HepG2 (cell line): ENCODE results near the gene NUTF2. TPM values are rescaled to one million over a fixed set of nuclear protein-coding genes. Genes with fewer than 3 reads are reported as not detected.

Source experiments
- ASH2L ChIP-seq: fragments of 300-600, 200-600 bp; sonication (generic); IDR thresholded peaks from 2 replicates; pipeline ENCODE4 v1.7.0; 2017; ENCODE audit warnings: low read depth, mild to moderate bottlenecking, moderate library complexity, mixed read lengths, low read length; ENCODE audit not compliant: insufficient read length
- DPF2 ChIP-seq: sonication (generic); formaldehyde crosslinking; IDR thresholded peaks from 2 replicates; pipeline ENCODE4 v1.4.0; 2020; ENCODE audit warnings: mild to moderate bottlenecking, low read depth, missing genetic modification reagents, borderline replicate concordance
- GFI1 ChIP-seq: sonication (generic); formaldehyde crosslinking; IDR thresholded peaks from 2 replicates; pipeline ENCODE4 v1.5.0; 2020; ENCODE audit warnings: missing genetic modification reagents, mild to moderate bottlenecking, borderline replicate concordance
- HIVEP1 ChIP-seq: sonication (generic); formaldehyde crosslinking; IDR thresholded peaks from 2 replicates; pipeline ENCODE4 v1.4.0; 2020; ENCODE audit warnings: mild to moderate bottlenecking, missing genetic modification reagents
- KLF11 ChIP-seq: IDR thresholded peaks from 2 replicates; pipeline ENCODE4 v1.6.1; 2016; ENCODE audit warnings: missing compliant biosample characterization
- MAX ChIP-seq: IDR thresholded peaks from 2 replicates; pipeline ENCODE4 v1.6.1; 2012; ENCODE audit warnings: inconsistent platforms
- NFKB2 ChIP-seq: sonication (generic); formaldehyde crosslinking; IDR thresholded peaks from 2 replicates; pipeline ENCODE4 v1.4.0; 2020; ENCODE audit warnings: missing genetic modification reagents, borderline replicate concordance
- PBX2 ChIP-seq: IDR thresholded peaks from 2 replicates; pipeline ENCODE4 v1.6.1; 2016; ENCODE audit warnings: control low read depth
- PRMT3 ChIP-seq: sonication (generic); formaldehyde crosslinking; IDR thresholded peaks from 2 replicates; pipeline ENCODE4 v1.8.1; 2022; ENCODE audit warnings: low read depth, mild to moderate bottlenecking, moderate library complexity, missing genetic modification reagents, borderline replicate concordance
- RARA ChIP-seq: IDR thresholded peaks from 2 replicates; pipeline ENCODE4 v1.6.1; 2016; ENCODE audit warnings: missing genetic modification reagents, missing compliant biosample characterization
- RCOR2 ChIP-seq: IDR thresholded peaks from 2 replicates; pipeline ENCODE4 v1.6.1; 2016; ENCODE audit warnings: missing biosample characterization, missing genetic modification reagents
- RELA ChIP-seq: sonication (generic); formaldehyde crosslinking; IDR thresholded peaks from 2 replicates; pipeline ENCODE4 v1.4.0; 2020; ENCODE audit warnings: missing genetic modification reagents
- RFX1 ChIP-seq: fragments of 450-650 bp; IDR thresholded peaks from 2 replicates; pipeline ENCODE4 v1.6.1; 2017
- TAF15 ChIP-seq: fragments of 200-400 bp; formaldehyde crosslinking; IDR thresholded peaks from one replicate; pipeline ENCODE4 v1.6.1; 2018; ENCODE audit warnings: mild to moderate bottlenecking, low read depth, low read length; ENCODE audit not compliant: poor library complexity, severe bottlenecking
- TCF12 ChIP-seq, 2 experiments: fragments of 450-650 bp in 1 of 2; sonication (generic) in 1 of 2; formaldehyde crosslinking in 1 of 2; IDR thresholded peaks; 2 replicates each; pipeline versions ENCODE4 v1.6.1 to v1.8.0; 2017 to 2022; ENCODE audit warnings: antibody characterized with exemption in 1 of 2, mild to moderate bottlenecking in 1 of 2, missing genetic modification reagents in 1 of 2, moderate library complexity in 1 of 2
- YEATS2 ChIP-seq: sonication (generic); formaldehyde crosslinking; IDR thresholded peaks from 2 replicates; pipeline ENCODE4 v1.4.0; 2020; ENCODE audit warnings: missing genetic modification reagents, borderline replicate concordance
- ZFP41 ChIP-seq: sonication (generic); formaldehyde crosslinking; IDR thresholded peaks from 2 replicates; pipeline ENCODE4 v1.4.0; 2020; ENCODE audit warnings: mild to moderate bottlenecking, missing genetic modification reagents, borderline replicate concordance
- ZNF12 ChIP-seq: sonication (generic); formaldehyde crosslinking; IDR thresholded peaks from 2 replicates; pipeline ENCODE4 v1.5.0; 2020; ENCODE audit warnings: missing genetic modification reagents
- ZNF207 ChIP-seq: fragments of 450-650 bp; IDR thresholded peaks from 2 replicates; pipeline ENCODE4 v1.6.1; 2016; ENCODE audit warnings: antibody characterized with exemption, borderline replicate concordance
- ZNF251 ChIP-seq: sonication (generic); formaldehyde crosslinking; IDR thresholded peaks from 2 replicates; pipeline ENCODE4 v1.9.0; 2021; ENCODE audit warnings: mild to moderate bottlenecking, missing genetic modification reagents
- ZNF274 ChIP-seq: sonication (generic); formaldehyde crosslinking; IDR thresholded peaks from 2 replicates; pipeline ENCODE4 v1.5.1; 2020; ENCODE audit warnings: mild to moderate bottlenecking, missing genetic modification reagents
- ZNF547 ChIP-seq: sonication (generic); formaldehyde crosslinking; IDR thresholded peaks from 2 replicates; pipeline ENCODE4 v1.5.1; 2020; ENCODE audit warnings: mild to moderate bottlenecking, missing genetic modification reagents
- ZNF562 ChIP-seq: sonication (generic); formaldehyde crosslinking; IDR thresholded peaks from 2 replicates; pipeline ENCODE4 v1.8.0; 2022; ENCODE audit warnings: missing genetic modification reagents, borderline replicate concordance
- ZNF639 ChIP-seq: conservative IDR thresholded peaks from 2 replicates; pipeline ENCODE4 v1.6.1; 2018; ENCODE audit warnings: missing genetic modification reagents
- ZNF704 ChIP-seq: sonication (generic); formaldehyde crosslinking; IDR thresholded peaks from 2 replicates; pipeline ENCODE4 v1.8.1; 2023; ENCODE audit warnings: mild to moderate bottlenecking, inconsistent platforms, moderate library complexity, missing genetic modification reagents, borderline replicate concordance
- ZNF761 ChIP-seq: sonication (generic); formaldehyde crosslinking; conservative IDR thresholded peaks from 2 replicates; pipeline ENCODE4 v1.4.0; 2020; ENCODE audit warnings: mild to moderate bottlenecking, missing genetic modification reagents
- ZNF781 ChIP-seq: sonication (generic); formaldehyde crosslinking; IDR thresholded peaks from 2 replicates; pipeline ENCODE4 v1.5.1; 2020; ENCODE audit warnings: borderline replicate concordance, mild to moderate bottlenecking, missing genetic modification reagents; ENCODE audit errors: not compliant biosample characterization
- polyA plus RNA-seq, 8 experiments: library from polyadenylated mRNA; depleted of rRNA in 3 of 8; stranded (reverse) in 7 of 8; unstranded in 1 of 8; fragments of >200 nt; fragmentation: Illumina TruSeq in 4 of 8; extraction: Trizol in 4 of 8; gene quantifications; 2 replicates each; pipeline versions ENCODE4 v1.2.1 to v1.2.3, GENCODE V29; 2011 to 2016; ENCODE audit warnings: low read depth in 4 of 8, missing spikeins in 1 of 8, mixed read lengths in 1 of 8; ENCODE audit not compliant: insufficient read depth in 1 of 8
- total RNA-seq, 5 experiments: library from RNA; depleted of rRNA; stranded (reverse); fragments of >200 nt; fragmentation: Illumina TruSeq; extraction: Trizol; gene quantifications; 2 replicates each; pipeline ENCODE4 v1.2.3, GENCODE V29; 2016; ENCODE audit warnings: low read depth in 1 of 5

Gene NUTF2
- total and polyA plus RNA-seq, 2 of the 13 experiments (the other 11 are each of a cell fraction or from before 2014, with no cell fraction given), result 168 to 214 TPM

GRCh38 chr16:67872631-67873434 lies 26.1 kb downstream of the NUTF2 start, which contains the start of gene EDC4 (continued):
- TF ChIP-seq HIVEP1 (CRISPR knock-in tag) (no peak), RARA (CRISPR knock-in tag) (peak; percentile 55; the same call in 1 of the 2 replicates), DPF2 (CRISPR knock-in tag) (no peak), ZNF639 (CRISPR knock-in tag) (peak; percentile 86), RELA (CRISPR knock-in tag) (peak; percentile 98), ZNF207 (no peak), PRMT3 (CRISPR knock-in tag) (no peak), RFX1 (no peak), ZFP41 (CRISPR knock-in tag) (no peak), TCF12 (IDR thresholded peaks at IDR 0.05) (no peak), TCF12 (CRISPR knock-in tag; IDR thresholded peaks at IDR 0.05) (no peak), TAF15 (peak; percentile 98), ZNF12 (peak; percentile 14; the same call in 1 of the 2 replicates), ASH2L (peak; percentile 99), ZNF704 (CRISPR knock-in tag) (peak; percentile 71; the same call in 1 of the 2 replicates), ZNF251 (CRISPR knock-in tag) (no peak), PBX2 (0 out of 2 replicates have a peak, but pooled peaks have one; percentile 7), NFKB2 (CRISPR knock-in tag) (peak; percentile 90; the same call in 1 of the 2 replicates), ZNF761 (CRISPR knock-in tag) (peak; percentile 93; the same call in 1 of the 2 replicates), MAX (peak; percentile 83), ZNF781 (CRISPR knock-in tag) (peak; percentile 45), GFI1 (peak; percentile 78; the same call in 1 of the 2 replicates), ZNF547 (CRISPR knock-in tag) (peak; percentile 81), KLF11 (CRISPR knock-in tag) (peak; percentile 69; the same call in 1 of the 2 replicates), ZNF274 (CRISPR knock-in tag) (peak; percentile 91), YEATS2 (CRISPR knock-in tag) (peak; percentile 95), RCOR2 (CRISPR knock-in tag) (no peak), ZNF562 (CRISPR knock-in tag) (no peak)
